Uterus (tissue), 4 donors: ENCODE data around the gene KANSL1. TPM values are rescaled to one million over a fixed set of nuclear protein-coding genes. Genes with fewer than 3 reads are reported as not detected.

Experiments
- DNase-seq, 2 donors: peaks; one replicate each; pipeline ENCODE4 v3.0.0-alpha.2; 2019 to 2020
- H3K27ac ChIP-seq, 2 donors: fragments of 200-600 bp; sonication (generic); 1 replicate in 1 of 2; 2 replicates in 1 of 2; pipeline ENCODE4 v1.5.1; 2016 to 2018
- H3K27me3 ChIP-seq, 2 donors: fragments of 200-600 bp; sonication (generic); one replicate each; pipeline ENCODE4 v1.5.1; 2018 to 2019; ENCODE audit warnings: control low read depth in 1 of 2
- H3K36me3 ChIP-seq, 2 donors: fragments of 200-600 bp; sonication (generic); one replicate each; pipeline ENCODE4 v1.5.1; 2019; ENCODE audit warnings: control low read depth in 1 of 2
- H3K4me1 ChIP-seq, 2 donors: fragments of 200-600 bp; sonication (generic); one replicate each; pipeline ENCODE4 v1.5.1; 2018 to 2019; ENCODE audit warnings: control low read depth in 1 of 2
- H3K4me3 ChIP-seq, 2 donors: fragments of 200-600 bp; sonication (generic); 1 replicate in 1 of 2; 2 replicates in 1 of 2; pipeline ENCODE4 v1.5.1; 2018 to 2019; ENCODE audit warnings: mild to moderate bottlenecking in 1 of 2
- H3K9me3 ChIP-seq, 2 donors: fragments of 200-600 bp; sonication (generic); one replicate each; pipeline ENCODE4 v1.5.1; 2019; ENCODE audit warnings: control low read depth in 1 of 2
- POLR2A ChIP-seq, 2 donors: fragments of 450-650 bp; IDR thresholded peaks; one replicate each; pipeline ENCODE4 v1.6.1; 2016; ENCODE audit warnings: antibody characterized with exemption in 2 of 2, mild to moderate bottlenecking in 1 of 2, moderate library complexity in 1 of 2
- intact Hi-C: fragments of 100-400 bp; cut with DNase I; formaldehyde crosslinking; loops from one replicate; pipeline ENCODE4 v1.15.1; 2023; ENCODE audit warnings: low total_unique reads
- total RNA-seq, 4 donors: library from RNA; depleted of rRNA in 3 of 4; stranded (reverse); fragments of >200 nt in 3 of 4; gene quantifications; one replicate each; pipeline versions ENCODE4 v1.1.0 to v1.2.4, GENCODE V29; 2014 to 2023
- TF ChIP-seq, protein P1 (sequence below), 4 experiments: fragments of 200-600 bp in 2 of 4; fragments of 450-650 bp in 2 of 4; sonication (generic) in 2 of 4; IDR thresholded peaks; one replicate each; pipeline ENCODE4 v1.5.1; 2016 to 2019; ENCODE audit warnings: antibody characterized with exemption in 4 of 4, mild to moderate bottlenecking in 2 of 4, moderate library complexity in 1 of 4
- donor health status: DM: yes; HTN: yes; CAD: no.

The KANSL1 gene
- total RNA-seq, 4 donors from 2014 or later, result 55.8 to 192 (median 146) TPM

DNA sequence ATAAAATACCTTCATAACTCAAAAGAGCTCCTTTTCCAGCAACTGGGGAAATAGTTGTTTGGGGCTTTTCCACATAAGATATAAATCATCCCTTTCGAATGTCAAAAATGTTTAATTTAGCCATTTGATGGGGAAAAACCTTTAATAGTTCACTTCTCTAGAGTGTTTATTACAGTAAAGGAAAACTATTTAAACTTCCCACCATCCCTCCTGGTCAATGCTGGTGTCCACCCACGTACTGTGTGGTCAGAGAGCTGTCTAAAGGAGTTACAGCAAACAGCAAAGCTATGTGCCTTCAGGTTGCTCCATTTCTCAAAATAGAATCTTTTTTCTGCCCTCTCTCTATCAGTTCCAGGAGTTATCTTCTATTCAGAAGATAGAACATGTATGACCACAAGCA, 33.5 kb downstream of the KANSL1 start:
- no peak overlapping the region for H3K4me3 ChIP-seq
- DNase-seq, result no peak
- no peak for TF ChIP-seq POLR2A (IDR thresholded peaks at IDR 0.05)
- TF ChIP-seq, protein P1, sequence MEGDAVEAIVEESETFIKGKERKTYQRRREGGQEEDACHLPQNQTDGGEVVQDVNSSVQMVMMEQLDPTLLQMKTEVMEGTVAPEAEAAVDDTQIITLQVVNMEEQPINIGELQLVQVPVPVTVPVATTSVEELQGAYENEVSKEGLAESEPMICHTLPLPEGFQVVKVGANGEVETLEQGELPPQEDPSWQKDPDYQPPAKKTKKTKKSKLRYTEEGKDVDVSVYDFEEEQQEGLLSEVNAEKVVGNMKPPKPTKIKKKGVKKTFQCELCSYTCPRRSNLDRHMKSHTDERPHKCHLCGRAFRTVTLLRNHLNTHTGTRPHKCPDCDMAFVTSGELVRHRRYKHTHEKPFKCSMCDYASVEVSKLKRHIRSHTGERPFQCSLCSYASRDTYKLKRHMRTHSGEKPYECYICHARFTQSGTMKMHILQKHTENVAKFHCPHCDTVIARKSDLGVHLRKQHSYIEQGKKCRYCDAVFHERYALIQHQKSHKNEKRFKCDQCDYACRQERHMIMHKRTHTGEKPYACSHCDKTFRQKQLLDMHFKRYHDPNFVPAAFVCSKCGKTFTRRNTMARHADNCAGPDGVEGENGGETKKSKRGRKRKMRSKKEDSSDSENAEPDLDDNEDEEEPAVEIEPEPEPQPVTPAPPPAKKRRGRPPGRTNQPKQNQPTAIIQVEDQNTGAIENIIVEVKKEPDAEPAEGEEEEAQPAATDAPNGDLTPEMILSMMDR (IDR thresholded peaks at IDR 0.05), result no peak
- intact Hi-C loops, result loop anchor here (10.0 kb wide), 1 partner anchor 75 kb away; no protein-coding TSS in a partner anchor
- H3K36me3 ChIP-seq, result no peaks in the 10 kb centered on the region
- peak overlapping the region in 1 of 2 donors; percentile 32 for H3K27ac ChIP-seq
- H3K4me1 ChIP-seq, result peaks cover under 1 to 12% of the 10 kb centered on the region in 2 donors
- no peaks in the 10 kb centered on the region for H3K27me3 ChIP-seq
- no peaks in the 10 kb centered on the region for H3K9me3 ChIP-seq

DNA sequence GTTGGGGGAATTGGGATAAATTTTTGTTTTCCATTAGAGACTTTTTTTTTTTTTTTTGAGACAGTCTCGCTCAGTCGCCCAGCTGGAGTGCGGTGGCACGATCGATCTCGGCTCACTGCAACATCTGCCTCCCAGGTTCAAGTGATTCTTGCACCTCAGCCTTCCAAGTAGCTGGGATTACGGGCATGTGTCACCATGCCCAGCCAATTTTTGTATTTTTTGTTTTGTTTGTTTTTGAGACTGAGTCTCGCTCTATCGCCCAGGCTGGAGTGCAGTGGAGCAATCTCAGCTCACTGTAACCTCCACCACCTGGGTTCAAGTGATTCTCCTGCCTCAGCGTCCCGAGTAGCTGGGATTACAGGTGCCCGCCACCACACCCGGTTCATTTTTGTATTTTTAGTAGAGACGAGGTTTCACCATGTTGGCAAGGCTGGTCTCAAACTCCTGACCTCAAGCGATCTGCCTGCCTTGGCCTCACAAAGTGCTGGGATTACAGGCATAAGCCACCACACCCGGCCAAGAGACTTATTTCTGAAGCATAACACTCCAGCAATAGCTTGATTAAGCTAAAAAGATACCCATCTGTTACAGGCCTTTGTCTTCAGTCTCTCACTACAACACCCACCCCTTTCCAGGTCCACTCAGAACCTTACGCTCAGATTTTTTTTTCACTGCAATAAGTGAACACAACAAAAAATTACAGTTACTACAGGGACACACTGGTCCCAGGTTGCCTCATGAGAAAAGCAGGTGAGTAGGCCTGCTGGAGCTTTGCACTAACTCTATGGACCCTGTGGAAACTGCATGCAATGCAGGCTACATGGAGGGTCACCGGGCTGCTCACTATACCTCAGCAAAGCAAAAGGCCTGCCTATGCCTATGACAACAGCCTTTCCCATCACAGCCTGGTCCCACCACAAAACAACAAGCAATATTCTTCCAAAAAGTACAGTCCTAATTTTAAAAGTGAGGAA, 34.6 kb downstream of the KANSL1 start:
- H3K4me3 ChIP-seq, result no peak overlapping the region
- H3K27me3 ChIP-seq, result no peaks in the 10 kb centered on the region
- no peaks in the 10 kb centered on the region for H3K36me3 ChIP-seq
- intact Hi-C loops, result loop anchor here (10.0 kb wide), 1 partner anchor 74 kb away; no protein-coding TSS in a partner anchor
- no peak for DNase-seq
- peak overlapping the region in 1 of 2 donors; percentile 55 for H3K27ac ChIP-seq
- TF ChIP-seq, protein P1 (IDR thresholded peaks at IDR 0.05), result no peak
- TF ChIP-seq POLR2A (IDR thresholded peaks at IDR 0.05), result no peak
- H3K9me3 ChIP-seq, result no peaks in the 10 kb centered on the region
- H3K4me1 ChIP-seq, result peaks cover 6 to 12% of the 10 kb centered on the region in 2 donors

DNA sequence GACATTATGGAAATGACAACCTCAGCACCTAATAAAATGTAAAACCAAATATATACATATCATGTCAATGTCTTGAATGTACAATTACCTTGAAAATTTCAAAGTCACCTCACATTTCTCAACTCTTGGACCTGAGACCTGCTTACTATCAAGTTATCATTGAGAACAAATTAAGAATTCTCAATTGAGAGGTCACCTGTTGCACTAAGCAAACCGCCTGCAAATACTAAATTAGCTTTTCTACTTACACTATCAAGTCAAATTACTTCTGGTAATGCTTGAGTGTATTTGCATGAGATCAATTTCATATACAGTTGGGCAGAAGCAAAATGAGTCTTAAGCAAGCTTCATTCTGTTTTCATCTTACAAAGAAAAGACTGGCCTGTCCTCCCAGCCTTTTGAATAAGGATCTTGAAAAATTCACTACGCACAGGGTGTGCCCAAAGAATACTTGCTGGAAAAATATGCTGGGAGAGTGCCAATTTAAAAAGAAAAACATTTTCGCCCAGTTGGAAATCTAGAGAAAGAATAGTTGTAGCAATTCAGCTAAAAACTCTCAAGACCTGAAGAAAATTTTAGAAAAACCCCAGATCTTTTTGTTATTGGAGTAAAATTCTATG, 35.7 kb downstream of the KANSL1 start:
- intact Hi-C loops, result loop anchor here (10.0 kb wide), 1 partner anchor 73 kb away; no protein-coding TSS in a partner anchor
- Histone ChIP-seq H3K4me3 (no peak overlapping the region), H3K27ac (peak overlapping the region; percentile 6 to 55)

DNA sequence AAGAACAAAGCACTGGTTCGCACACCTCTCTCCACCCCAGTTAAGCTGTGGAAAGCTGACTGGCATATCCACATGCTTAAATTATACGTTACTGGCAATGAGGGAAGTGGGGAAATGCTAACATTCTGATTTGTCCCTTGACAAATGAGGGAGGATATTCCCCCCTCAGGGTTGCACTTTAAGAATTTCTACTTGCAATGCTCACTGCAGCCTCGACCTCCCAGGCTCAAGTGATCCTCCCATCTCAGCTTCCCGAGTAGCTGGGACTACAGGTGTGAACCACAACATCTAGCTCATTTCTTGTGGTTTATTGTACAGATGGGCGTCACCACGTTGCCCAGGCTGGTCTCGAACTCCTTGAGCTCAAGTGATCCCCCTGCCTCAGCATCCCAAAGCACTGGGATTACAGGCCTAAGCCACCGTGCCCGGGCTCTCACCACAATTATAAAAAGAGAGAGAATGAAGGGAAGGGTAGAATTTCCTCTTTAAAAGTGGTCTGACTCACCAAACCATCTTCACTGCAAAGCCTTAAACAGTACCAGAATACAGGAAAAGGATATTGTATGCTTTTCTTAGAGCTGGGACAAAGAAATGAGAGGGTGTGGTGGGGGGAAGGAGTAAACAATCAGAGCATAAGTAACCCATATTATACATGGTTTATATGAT, 38.9 kb downstream of the KANSL1 start:
- Histone ChIP-seq H3K27me3 (no peaks in the 10 kb centered on the region), H3K9me3 (no peaks in the 10 kb centered on the region), H3K36me3 (no peaks in the 10 kb centered on the region), H3K27ac (peak overlapping the region; percentile 1 to 20), H3K4me1 (peaks cover 7 to 23% of the 10 kb centered on the region in 2 donors), H3K4me3 (no peak overlapping the region)
- intact Hi-C loops, result loop anchor here (10.0 kb wide), 1 partner anchor 69 kb away; no protein-coding TSS in a partner anchor
- DNase-seq, result no peak
- TF ChIP-seq, protein P1 (IDR thresholded peaks at IDR 0.05), result no peak
- TF ChIP-seq POLR2A (IDR thresholded peaks at IDR 0.05), result no peak

More for the DNA sequence above, 35.7 kb downstream of the KANSL1 start:
- TF ChIP-seq, protein P1 (IDR thresholded peaks at IDR 0.05), result no peak
- no peaks in the 10 kb centered on the region for H3K27me3 ChIP-seq
- peaks cover 6 to 10% of the 10 kb centered on the region in 2 donors for H3K4me1 ChIP-seq
- no peaks in the 10 kb centered on the region for H3K9me3 ChIP-seq
- no peak for DNase-seq
- H3K36me3 ChIP-seq, result no peaks in the 10 kb centered on the region
